HepG2 (cell line): ENCODE data around the gene SMAD3. TPM values are rescaled to one million over a fixed set of nuclear protein-coding genes. Genes with fewer than 3 reads are reported as not detected.

Experiments
- ATAC-seq: fragments of 200-7000 bp; cut with Tn5 transposase; 3 replicates; pipeline ENCODE4 v1.9.1; 2020; ENCODE audit warnings: mild to moderate bottlenecking, moderate library complexity
- BruUV-seq: library from RNA; stranded (reverse); fragments of 400-500 nt; replicated peaks from 2 replicates; lab custom pipeline; 2021; lab: Mats Ljungman, UMichigan
- CTCF ChIA-PET: fragments of 300-600 bp; formaldehyde crosslinking; extraction: SDS; loops from one replicate; lab custom pipeline; 2021; ENCODE audit warnings: low total read pairs, inconsistent platforms, low intra/inter-chr PET ratio; lab: Yijun Ruan, JAX
- POLR2A ChIA-PET: fragments of 350-600 bp; sonication (Branson Sonifier 250); formaldehyde crosslinking; loops from one replicate; lab custom pipeline; 2020; ENCODE audit warnings: antibody characterized with exemption, inconsistent platforms; lab: Yijun Ruan, JAX
- DNase-seq: peaks from one replicate; pipeline ENCODE4 v3.0.0-alpha.2; 2015; ENCODE audit warnings: low spot score
- FAIRE-seq: peaks from 3 replicates; lab custom pipeline; 2011; peaks lifted over from hg19 to GRCh38; lab: Jason Lieb, UNC
- H2AFZ ChIP-seq: one replicate; pipeline ENCODE4 v1.6.1; 2011; ENCODE audit warnings: low read length, inconsistent platforms
- H3K27ac ChIP-seq: fragments of 300-600 bp; 3 replicates; pipeline ENCODE4 v1.8.0; 2011; ENCODE audit warnings: mixed run types, mild to moderate bottlenecking, mixed read lengths, low read length, inconsistent platforms; ENCODE audit not compliant: insufficient read depth; ENCODE audit errors: extremely low read length
- H3K27me3 ChIP-seq, 2 experiments: fragments of 200-600 bp in 1 of 2; 2 replicates in 1 of 2; 3 replicates in 1 of 2; pipeline versions ENCODE4 v1.6.0 to v1.8.0; 2011; ENCODE audit warnings: low read length in 2 of 2, mild to moderate bottlenecking in 2 of 2, moderate library complexity in 2 of 2, inconsistent platforms in 1 of 2; ENCODE audit not compliant: insufficient read depth in 2 of 2, control insufficient read depth in 1 of 2
- H3K36me3 ChIP-seq, 2 experiments: fragments of 200-600 bp in 1 of 2; replicated peaks in 1 of 2; 2 replicates in 1 of 2; 3 replicates in 1 of 2; pipeline versions ENCODE4 v1.5.1 to v1.8.0; 2011; ENCODE audit warnings: low read length in 2 of 2, inconsistent platforms in 1 of 2; ENCODE audit not compliant: insufficient read depth in 2 of 2, control insufficient read depth in 1 of 2
- H3K4me1 ChIP-seq: 2 replicates; pipeline ENCODE4 v1.5.1; 2012; ENCODE audit warnings: low read length, inconsistent platforms; ENCODE audit not compliant: insufficient read depth
- H3K4me2 ChIP-seq: 2 replicates; pipeline ENCODE4 v1.6.0; 2011; ENCODE audit warnings: low read depth, low read length, inconsistent platforms
- H3K4me3 ChIP-seq, 3 experiments: fragments of 200-600 bp in 1 of 3; sonication (generic), shearing (Covaris generic) in 1 of 3; replicated peaks in 1 of 3; 2 replicates each; pipeline ENCODE4 v1.5.1; 2011 to 2016; ENCODE audit warnings: low read length in 3 of 3, inconsistent platforms in 2 of 3, low read depth in 2 of 3, mild to moderate bottlenecking in 2 of 3, control low read depth in 1 of 3, mixed read lengths in 1 of 3; ENCODE audit not compliant: insufficient read depth in 1 of 3
- H3K79me2 ChIP-seq: one replicate; pipeline ENCODE4 v1.6.1; 2011; ENCODE audit warnings: low read length, inconsistent platforms; ENCODE audit not compliant: insufficient read depth
- H3K9ac ChIP-seq: 2 replicates; pipeline ENCODE4 v1.6.0; 2011; ENCODE audit warnings: mild to moderate bottlenecking, low read depth, low read length, inconsistent platforms; ENCODE audit not compliant: insufficient read depth
- H3K9me3 ChIP-seq: 2 replicates; pipeline ENCODE4 v1.5.1; 2012; ENCODE audit warnings: mild to moderate bottlenecking, low read length
- H4K20me1 ChIP-seq: 2 replicates; pipeline ENCODE4 v1.6.0; 2011; ENCODE audit warnings: inconsistent platforms, mild to moderate bottlenecking, low read length, moderate library complexity; ENCODE audit not compliant: insufficient read depth
- FOSL2 ChIP-seq: sonication (generic); formaldehyde crosslinking; IDR thresholded peaks from 2 replicates; pipeline ENCODE4 v1.4.0; 2020; ENCODE audit warnings: missing genetic modification reagents
- FOXO4 ChIP-seq: sonication (generic); formaldehyde crosslinking; conservative IDR thresholded peaks from 2 replicates; pipeline ENCODE4 v1.8.1; 2023; ENCODE audit warnings: missing genetic modification reagents
- GRHL1 ChIP-seq: sonication (generic); formaldehyde crosslinking; conservative IDR thresholded peaks from 2 replicates; pipeline ENCODE4 v1.8.0; 2022; ENCODE audit warnings: missing genetic modification reagents
- KLF15 ChIP-seq: sonication (generic); formaldehyde crosslinking; IDR thresholded peaks from 2 replicates; pipeline ENCODE4 v1.8.1; 2023; ENCODE audit warnings: borderline replicate concordance, mild to moderate bottlenecking, inconsistent platforms, missing genetic modification reagents, mixed read lengths
- MEIS1 ChIP-seq: sonication (generic); formaldehyde crosslinking; IDR thresholded peaks from 2 replicates; pipeline ENCODE4 v1.9.0; 2021; ENCODE audit warnings: mild to moderate bottlenecking, missing genetic modification reagents, moderate library complexity, borderline replicate concordance
- MNT ChIP-seq: fragments of 450-650 bp; IDR thresholded peaks from 2 replicates; pipeline ENCODE4 v1.6.1; 2016
- RFX5 ChIP-seq: IDR thresholded peaks from 2 replicates; pipeline ENCODE4 v1.6.1; 2011; ENCODE audit warnings: low read depth, low read length, improper control_type of control experiment
- ZNF441 ChIP-seq: sonication (generic); formaldehyde crosslinking; IDR thresholded peaks from 2 replicates; pipeline ENCODE4 v1.7.0; 2021; ENCODE audit warnings: missing genetic modification reagents, borderline replicate concordance
- WGBS: methylation state at CpG from one replicate; pipeline ENCODE4 v1.1.6; 2017; ENCODE audit warnings: low lambda C conversion rate; 5-methylcytosine and 5-hydroxymethylcytosine counted together
- in situ Hi-C: cut with HindIII; loops from 2 replicates; pipeline ENCODE4 v1.10.0; 2017; ENCODE audit warnings: low pct_unique_long_range_greater_than_20kb; ENCODE audit not compliant: extremely low pct_ligation_motif_present
- intact Hi-C: fragments of 100-400 bp; cut with micrococcal nuclease; formaldehyde crosslinking; loops from one replicate; pipeline ENCODE4 v1.10.0; 2022; ENCODE audit not compliant: unreplicated experiment
- polyA plus RNA-seq, 8 experiments: library from polyadenylated mRNA; depleted of rRNA in 3 of 8; stranded (reverse) in 7 of 8; unstranded in 1 of 8; fragments of >200 nt; fragmentation: Illumina TruSeq in 4 of 8; extraction: Trizol in 4 of 8; gene quantifications; 2 replicates each; pipeline versions ENCODE4 v1.2.1 to v1.2.3, GENCODE V29; 2011 to 2016; ENCODE audit warnings: low read depth in 4 of 8, missing spikeins in 1 of 8, mixed read lengths in 1 of 8; ENCODE audit not compliant: insufficient read depth in 1 of 8
- total RNA-seq, 5 experiments: library from RNA; depleted of rRNA; stranded (reverse); fragments of >200 nt; fragmentation: Illumina TruSeq; extraction: Trizol; gene quantifications; 2 replicates each; pipeline ENCODE4 v1.2.3, GENCODE V29; 2016; ENCODE audit warnings: low read depth in 1 of 5

The SMAD3 gene
- total and polyA plus RNA-seq, 2 of the 13 experiments (the other 11 are each of a cell fraction or from before 2014, with no cell fraction given): 8.6 to 56.3 TPM

- no peak overlapping the region for H3K9ac ChIP-seq
- peaks cover 56% of the 10 kb centered on the region for H4K20me1 ChIP-seq
- H3K27me3 ChIP-seq: no peaks in the 10 kb centered on the region
- H3K9me3 ChIP-seq: no peaks in the 10 kb centered on the region
- TF ChIP-seq KLF15 (CRISPR knock-in tag) (no peak), MNT (no peak), ZNF441 (no peak), RFX5 (peak; percentile 51; the same call in 1 of the 2 replicates), GRHL1 (CRISPR knock-in tag) (no peak), FOXO4 (CRISPR knock-in tag) (no peak), FOSL2 (CRISPR knock-in tag) (0 out of 2 replicates have a peak, but pooled peaks have one; percentile 14), MEIS1 (CRISPR knock-in tag) (no peak)
- in situ Hi-C loops: no loop called here
- no TSS peak for BruUV-seq
- H2AFZ ChIP-seq: no peak overlapping the region
- peaks cover 0 to 3% of the 10 kb centered on the region in 2 experiments; a peak in 2 of 5 replicates for H3K36me3 ChIP-seq
- no peak for ATAC-seq
- peaks cover 86% of the 10 kb centered on the region for H3K4me1 ChIP-seq
- no peak overlapping the region for H3K4me3 ChIP-seq
- intact Hi-C loops: loop anchor here (5.0 kb wide), 1 partner anchor 86 kb away; no protein-coding TSS in a partner anchor
- peaks cover 62% of the 10 kb centered on the region for H3K79me2 ChIP-seq
- ChIA-PET CTCF (no interaction called here), POLR2A (interaction anchor here (0.9 to 3.2 kb wide), 9 partner anchors 12 to 90 kb away, joined by 3 to 18 read pairs (median 5); partner anchors contain the start of gene SMAD3)
- DNase-seq: peak; percentile 45
- 60% methylated on average over 6 of the region's 6 CpGs for WGBS
- peak overlapping the region; percentile 9 for H3K27ac ChIP-seq
- H3K4me2 ChIP-seq: no peak overlapping the region
- FAIRE-seq: no peak
Observed at GRCh38 chr15:67148196-67148701, 82.8 kb downstream of the SMAD3 start.
